ENCODE data around the gene PP2D1. TPM values are rescaled to one million over a fixed set of nuclear protein-coding genes. Genes with fewer than 3 reads are reported as not detected.
A peak's percentile ranks its signal among the peaks of the same experiment; 100 is the strongest.

Gene PP2D1
- polyA plus RNA-seq, 1 of the 3 experiments (the other 2 are of a cell fraction) = not detected

GRCh38 chr3:20056725-20057611, 44.9 kb upstream of the PP2D1 start:
- Histone ChIP-seq H3K9me2 (no peaks in the 10 kb centered on the region), H3K36me3 (replicated peaks in 1 of 2; ENCODE audit: control insufficient read depth in 1 of 2, insufficient read depth in 2 of 2, low read length in 1 of 2) (no peaks in the 10 kb centered on the region), H3K4me2 (no peak overlapping the region), H4K20me1 (ENCODE audit: insufficient read depth) (peaks cover 15% of the 10 kb centered on the region; the same call in 1 of the 2 replicates), H3K4me3 (ENCODE audit: low read depth in 2 of 2, low read length in 1 of 2) (no peak overlapping the region), H3K27me3 (ENCODE audit: insufficient read depth) (no peaks in the 10 kb centered on the region), H3F3A (replicated peaks; ENCODE audit: insufficient read depth) (peaks cover 12% of the 10 kb centered on the region), H3K9ac (no peak overlapping the region), H3K9me3 (no peaks in the 10 kb centered on the region), H2AFZ (ENCODE audit: low read depth) (no peak overlapping the region), H3K27ac (ENCODE audit: low read depth in 2 of 2, low read length in 1 of 2) (no peak overlapping the region), H3K79me2 (ENCODE audit: insufficient read depth) (no peaks in the 10 kb centered on the region), H3K4me1 (ENCODE audit: control insufficient read depth in 1 of 2, insufficient read depth in 2 of 2, low read depth in 1 of 2, low read length in 1 of 2) (peaks cover 19 to 33% of the 10 kb centered on the region in 2 experiments; a peak in 3 of 4 replicates)
- 39% methylated on average over 5 of the region's 5 CpGs for WGBS (ENCODE audit: low lambda C conversion rate)
- CTCF ChIA-PET = interaction anchor here (1.1 kb wide), 1 partner anchor 24 kb away, joined by 3 read pairs; no protein-coding TSS in a partner anchor
- TF ChIP-seq EP300 (IDR thresholded peaks at IDR 0.05; ENCODE audit: borderline replicate concordance in 1 of 2, low read depth in 1 of 2, low read length in 1 of 2) (peak; percentile 28 to 44; a peak in 2 of 4 replicates), FOSL2 (IDR thresholded peaks at IDR 0.05; ENCODE audit: borderline replicate concordance, low read depth) (peak; percentile 58; the same call in 1 of the 2 replicates), TAF1 (IDR thresholded peaks at IDR 0.05; ENCODE audit: borderline replicate concordance, low read depth, low read length) (no peak), TEAD4 (IDR thresholded peaks at IDR 0.05; ENCODE audit: borderline replicate concordance, insufficient read depth) (0 out of 2 replicates have a peak, but pooled peaks have one; percentile 16), TCF12 (IDR thresholded peaks at IDR 0.05) (peak; percentile 93), SIN3A (IDR thresholded peaks at IDR 0.05; ENCODE audit: borderline replicate concordance, low read depth, low read length) (peak; percentile 52; the same call in 1 of the 2 replicates), FOXJ3 (CRISPR knock-in tag; IDR thresholded peaks at IDR 0.05) (no peak), PBX3 (IDR thresholded peaks at IDR 0.05) (peak; percentile 96), NFIC (IDR thresholded peaks at IDR 0.05; ENCODE audit: borderline replicate concordance) (peak; percentile 92), ZBTB33 (IDR thresholded peaks at IDR 0.05; ENCODE audit: borderline replicate concordance, low read depth) (0 out of 2 replicates have a peak, but pooled peaks have one; percentile 39), NRF1 (IDR thresholded peaks at IDR 0.05; ENCODE audit: low read depth, low read length) (no peak), ELF1 (IDR thresholded peaks at IDR 0.05) (no peak), RXRA (IDR thresholded peaks at IDR 0.05; ENCODE audit: borderline replicate concordance, low read depth) (peak; percentile 43; the same call in 1 of the 2 replicates), POLR2AphosphoS5 (IDR thresholded peaks at IDR 0.05; ENCODE audit: low read depth, low read length) (peak; percentile 36; the same call in 1 of the 2 replicates), JUND (IDR thresholded peaks at IDR 0.05) (peak; percentile 63; the same call in 1 of the 2 replicates)
- POLR2A ChIA-PET = no interaction called here
- no peak for DNase-seq
